Erythroblast (primary cell): ENCODE data around the gene C9.

Experiments
- GATA1 ChIP-seq: IDR thresholded peaks from 2 replicates; pipeline ENCODE4 v1.6.1; 2011; ENCODE audit warnings: low read depth, mild to moderate bottlenecking, control low read depth, low read length, moderate library complexity
- POLR2A ChIP-seq: IDR thresholded peaks from 2 replicates; pipeline ENCODE4 v1.6.1; 2011; ENCODE audit warnings: mild to moderate bottlenecking, low read length

GRCh38 chr5:39367711-39368110 is 3.4 kb upstream of the C9 start:
- no peak for TF ChIP-seq POLR2A
- TF ChIP-seq GATA1, result no peak
